Retinal pigment epithelial cell (primary cell): ENCODE results near the gene KIF23.
A peak's percentile ranks its signal among the peaks of the same experiment; 100 is the strongest.

ENCODE experiments used
- DNase-seq: peaks from one replicate; pipeline ENCODE4 v3.0.0-alpha.2; 2010; ENCODE audit warnings: low read depth
- H3K4me3 ChIP-seq: 2 replicates; pipeline ENCODE4 v1.5.1; 2011; ENCODE audit warnings: mild to moderate bottlenecking, low read length, control low read depth, moderate library complexity
- CTCF ChIP-seq: conservative IDR thresholded peaks from 2 replicates; pipeline ENCODE4 v1.5.1; 2011; ENCODE audit warnings: low read depth, low read length, control low read depth, inconsistent platforms

Gene KIF23

GRCh38 chr15:69389426-69389825 is 24.7 kb upstream of the KIF23 start:
- DNase-seq = no peak
- TF ChIP-seq CTCF = no peak
- H3K4me3 ChIP-seq = no peak overlapping the region

GRCh38 chr15:69390575-69390974 is 23.6 kb upstream of the KIF23 start:
- no peak for TF ChIP-seq CTCF
- no peak for DNase-seq
- no peak overlapping the region for H3K4me3 ChIP-seq

GRCh38 chr15:69391046-69391757 is 22.9 kb upstream of the KIF23 start:
- TF ChIP-seq CTCF = no peak
- H3K4me3 ChIP-seq = no peak overlapping the region
- DNase-seq = no peak

GRCh38 chr15:69392352-69392751 is 21.8 kb upstream of the KIF23 start:
- no peak for DNase-seq
- no peak for TF ChIP-seq CTCF
- no peak overlapping the region for H3K4me3 ChIP-seq

GRCh38 chr15:69393831-69394491 is 20.2 kb upstream of the KIF23 start:
- DNase-seq = no peak
- no peak overlapping the region for H3K4me3 ChIP-seq
- no peak for TF ChIP-seq CTCF

GRCh38 chr15:69394556-69395282 is 19.4 kb upstream of the KIF23 start:
- peak overlapping the region; percentile 5 for H3K4me3 ChIP-seq
- no peak for DNase-seq
- TF ChIP-seq CTCF = peak; percentile 92

- TF ChIP-seq CTCF = no peak
- DNase-seq = no peak
- H3K4me3 ChIP-seq = no peak overlapping the region
Measured at GRCh38 chr15:69395460-69395859, 18.7 kb upstream of the KIF23 start.
